Measurements from ENCODE around the gene ZNF800.

ZNF800 gene

DNA sequence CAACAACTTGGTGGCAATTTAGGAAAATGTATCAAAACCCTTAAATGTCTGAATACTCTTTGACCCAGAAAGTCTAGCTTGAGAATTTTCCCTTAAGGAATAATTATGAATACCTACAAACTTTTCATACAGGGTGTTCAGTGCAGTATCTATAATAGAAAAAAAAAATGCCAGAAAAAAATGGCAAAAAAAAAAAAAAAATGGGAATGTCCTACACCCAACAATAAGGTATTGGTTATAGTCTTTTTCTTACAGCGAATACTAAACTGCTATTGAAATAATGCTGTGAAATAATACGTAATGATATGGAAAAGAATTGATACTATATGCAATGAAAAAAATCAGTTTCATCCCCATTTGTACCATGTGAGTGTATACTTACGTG lies 44.3 kb downstream of the ZNF800 start:
- DNase-seq (ENCODE audit: low read depth, low spot score), result no peak

GRCh38 chr7:127347567-127348246 lies 44.8 kb downstream of the ZNF800 start:
- DNase-seq (ENCODE audit: low read depth, low spot score), result peak; percentile 76

- no peak for DNase-seq (ENCODE audit: low read depth, low spot score)
Measured at GRCh38 chr7:127346575-127347256, 45.8 kb downstream of the ZNF800 start.

GRCh38 chr7:127342596-127342995 lies 49.9 kb downstream of the ZNF800 start:
- no peak for DNase-seq (ENCODE audit: low read depth, low spot score)

- DNase-seq (ENCODE audit: low read depth, low spot score), result no peak
Measured at GRCh38 chr7:127338122-127338521, 54.4 kb downstream of the ZNF800 start.

DNA sequence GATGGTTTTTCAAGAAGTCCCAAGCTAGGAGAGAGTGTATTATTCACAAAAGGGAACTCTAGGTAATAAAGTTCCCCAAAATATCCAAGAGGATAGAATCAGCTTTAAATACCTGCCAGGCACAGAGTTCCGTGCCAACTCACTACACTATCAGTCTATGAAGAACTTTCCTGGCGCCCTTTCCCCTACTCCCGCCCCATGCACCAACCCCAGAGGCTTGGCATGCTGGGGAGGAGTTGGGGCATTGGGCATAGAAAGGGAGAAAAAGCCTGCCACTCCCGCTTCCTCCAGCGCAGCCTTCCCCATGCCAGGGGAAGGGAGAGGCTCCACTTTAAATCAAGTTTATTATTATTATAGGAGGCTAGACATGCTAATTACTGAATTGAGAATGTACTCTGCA lies 54.9 kb downstream of the ZNF800 start:
- no peak for DNase-seq (ENCODE audit: low read depth, low spot score)

DNA sequence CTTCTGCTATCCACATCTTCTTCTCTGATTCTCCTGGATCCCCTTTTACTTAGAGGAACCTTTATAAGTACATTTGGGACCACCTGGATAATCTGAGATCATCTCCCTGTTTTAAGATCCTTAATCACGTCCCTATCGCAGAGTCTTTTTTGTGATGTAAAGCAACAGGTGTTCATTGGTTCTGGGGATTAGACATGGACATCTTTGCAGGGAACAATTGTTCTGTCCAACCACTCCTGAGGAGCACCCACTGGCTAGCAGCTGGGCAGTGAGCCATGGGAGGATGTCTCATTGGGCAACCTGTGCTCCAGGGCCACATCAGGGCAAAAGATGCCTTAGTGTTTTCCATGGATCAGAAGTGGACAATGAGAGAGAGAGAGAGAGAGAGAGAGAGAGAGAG lies 56.0 kb downstream of the ZNF800 start:
- DNase-seq (ENCODE audit: low read depth, low spot score), result no peak

DNA sequence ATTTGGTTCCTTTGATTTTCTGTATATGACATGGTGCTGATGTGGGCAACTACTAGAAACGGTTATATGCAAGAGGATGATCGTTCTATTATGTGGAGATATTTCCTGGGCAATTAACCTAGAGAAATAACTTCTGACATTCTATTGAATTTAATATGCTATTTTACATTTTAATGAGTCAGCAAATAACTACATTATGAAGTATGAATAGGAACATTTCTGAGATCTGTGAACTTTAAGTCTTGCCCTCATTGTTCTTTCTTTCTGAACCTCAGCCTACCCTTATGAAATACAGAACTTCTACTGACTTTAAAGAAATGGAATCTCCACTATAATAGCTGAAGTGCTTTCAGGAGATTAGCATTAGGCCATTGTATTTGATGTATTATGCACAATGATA lies 59.6 kb downstream of the ZNF800 start:
- no peak for DNase-seq (ENCODE audit: low read depth, low spot score)

- no peak for DNase-seq (ENCODE audit: low read depth, low spot score)
Measured at GRCh38 chr7:127330070-127330469, 62.4 kb downstream of the ZNF800 start.

DNA sequence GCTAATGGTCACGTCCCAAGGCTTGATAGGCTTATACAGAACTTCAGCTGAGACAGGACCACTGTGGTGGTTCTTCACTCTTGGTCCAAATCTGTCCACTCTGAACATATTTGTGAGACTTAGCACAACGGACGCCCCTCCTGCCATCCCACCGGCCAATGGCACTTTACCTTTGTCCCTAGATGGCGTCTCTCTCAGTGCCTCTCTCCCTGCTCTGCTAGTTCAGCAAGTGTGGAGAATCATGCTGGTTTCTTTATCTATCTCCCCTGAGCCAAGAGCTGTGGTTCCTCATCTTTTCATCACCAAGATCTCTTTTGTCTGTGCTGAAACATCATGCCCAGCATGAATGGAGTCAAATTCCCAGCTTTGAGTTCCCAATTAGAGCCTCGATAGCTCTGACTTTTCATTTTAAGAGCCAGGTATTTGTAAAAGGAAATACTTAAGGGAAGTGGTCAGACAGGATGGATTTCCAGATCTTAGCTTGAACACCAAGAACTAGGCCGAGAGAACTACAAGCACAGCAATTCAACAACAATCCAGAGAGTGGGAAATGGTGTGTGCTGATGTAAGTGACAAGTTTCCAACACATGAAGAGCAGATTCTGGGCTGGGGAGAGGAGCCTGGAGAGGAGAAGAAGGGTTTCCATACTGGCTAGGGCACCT lies 69.5 kb downstream of the ZNF800 start:
- DNase-seq (ENCODE audit: low read depth, low spot score), result no peak

DNA sequence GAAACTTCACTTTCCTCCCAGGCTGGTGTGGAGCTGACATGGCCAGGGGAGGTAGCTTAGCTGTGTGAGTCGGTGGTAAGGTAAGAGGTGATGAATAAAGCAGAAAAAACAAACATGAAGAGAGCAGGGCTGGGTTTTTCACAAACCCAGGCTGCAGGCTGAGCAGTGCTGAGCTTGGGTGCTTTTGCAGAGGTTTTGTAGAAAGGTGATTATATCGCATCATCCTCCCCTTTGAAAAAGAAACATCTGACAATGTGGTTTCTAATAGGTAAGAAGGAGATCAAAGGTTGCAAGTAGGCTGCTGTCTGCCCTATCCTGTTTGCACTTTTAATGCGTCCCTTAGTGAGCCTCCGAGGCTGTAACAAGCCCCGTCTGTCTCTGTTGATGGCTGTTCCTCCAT lies 70.2 kb downstream of the ZNF800 start:
- DNase-seq (ENCODE audit: low read depth, low spot score), result no peak

- DNase-seq (ENCODE audit: low read depth, low spot score), result no peak
Measured at GRCh38 chr7:127320974-127321373, 71.5 kb downstream of the ZNF800 start.

Measured in ELF-1 (cell line).